ENCODE results near the gene ARHGAP25.
"Not testable (repeated sequence)": the region's sequence is repeated elsewhere in the genome, so short reads cannot be mapped to it uniquely, and the experiment has no call there.

ARHGAP25 gene

DNA sequence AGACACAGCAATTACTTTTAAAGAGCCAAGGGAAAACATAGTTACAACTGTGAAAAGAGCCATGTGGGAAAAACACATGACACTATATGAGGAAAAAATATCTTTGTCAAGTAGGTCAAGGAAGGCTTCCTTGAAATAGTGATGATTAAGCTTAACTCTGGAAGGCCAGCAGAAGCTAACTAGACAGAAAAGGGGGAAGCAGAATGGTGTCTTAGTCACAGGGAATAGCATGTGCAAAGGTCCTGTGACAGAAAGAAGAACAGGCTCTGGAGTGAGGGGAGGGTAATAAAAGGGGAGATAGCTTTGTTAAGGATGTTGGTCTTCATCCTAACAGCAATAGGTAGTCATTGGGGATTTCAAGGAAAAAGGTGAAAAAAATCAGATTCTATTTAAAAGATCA lies 64.0 kb downstream of the ARHGAP25 start:
- H3K4me3 ChIP-seq (ENCODE audit: low read depth, low read length): no peak overlapping the region
- TF ChIP-seq, protein P1, sequence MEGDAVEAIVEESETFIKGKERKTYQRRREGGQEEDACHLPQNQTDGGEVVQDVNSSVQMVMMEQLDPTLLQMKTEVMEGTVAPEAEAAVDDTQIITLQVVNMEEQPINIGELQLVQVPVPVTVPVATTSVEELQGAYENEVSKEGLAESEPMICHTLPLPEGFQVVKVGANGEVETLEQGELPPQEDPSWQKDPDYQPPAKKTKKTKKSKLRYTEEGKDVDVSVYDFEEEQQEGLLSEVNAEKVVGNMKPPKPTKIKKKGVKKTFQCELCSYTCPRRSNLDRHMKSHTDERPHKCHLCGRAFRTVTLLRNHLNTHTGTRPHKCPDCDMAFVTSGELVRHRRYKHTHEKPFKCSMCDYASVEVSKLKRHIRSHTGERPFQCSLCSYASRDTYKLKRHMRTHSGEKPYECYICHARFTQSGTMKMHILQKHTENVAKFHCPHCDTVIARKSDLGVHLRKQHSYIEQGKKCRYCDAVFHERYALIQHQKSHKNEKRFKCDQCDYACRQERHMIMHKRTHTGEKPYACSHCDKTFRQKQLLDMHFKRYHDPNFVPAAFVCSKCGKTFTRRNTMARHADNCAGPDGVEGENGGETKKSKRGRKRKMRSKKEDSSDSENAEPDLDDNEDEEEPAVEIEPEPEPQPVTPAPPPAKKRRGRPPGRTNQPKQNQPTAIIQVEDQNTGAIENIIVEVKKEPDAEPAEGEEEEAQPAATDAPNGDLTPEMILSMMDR (IDR thresholded peaks at IDR 0.05; ENCODE audit: low read depth, low read length): no peak

DNA sequence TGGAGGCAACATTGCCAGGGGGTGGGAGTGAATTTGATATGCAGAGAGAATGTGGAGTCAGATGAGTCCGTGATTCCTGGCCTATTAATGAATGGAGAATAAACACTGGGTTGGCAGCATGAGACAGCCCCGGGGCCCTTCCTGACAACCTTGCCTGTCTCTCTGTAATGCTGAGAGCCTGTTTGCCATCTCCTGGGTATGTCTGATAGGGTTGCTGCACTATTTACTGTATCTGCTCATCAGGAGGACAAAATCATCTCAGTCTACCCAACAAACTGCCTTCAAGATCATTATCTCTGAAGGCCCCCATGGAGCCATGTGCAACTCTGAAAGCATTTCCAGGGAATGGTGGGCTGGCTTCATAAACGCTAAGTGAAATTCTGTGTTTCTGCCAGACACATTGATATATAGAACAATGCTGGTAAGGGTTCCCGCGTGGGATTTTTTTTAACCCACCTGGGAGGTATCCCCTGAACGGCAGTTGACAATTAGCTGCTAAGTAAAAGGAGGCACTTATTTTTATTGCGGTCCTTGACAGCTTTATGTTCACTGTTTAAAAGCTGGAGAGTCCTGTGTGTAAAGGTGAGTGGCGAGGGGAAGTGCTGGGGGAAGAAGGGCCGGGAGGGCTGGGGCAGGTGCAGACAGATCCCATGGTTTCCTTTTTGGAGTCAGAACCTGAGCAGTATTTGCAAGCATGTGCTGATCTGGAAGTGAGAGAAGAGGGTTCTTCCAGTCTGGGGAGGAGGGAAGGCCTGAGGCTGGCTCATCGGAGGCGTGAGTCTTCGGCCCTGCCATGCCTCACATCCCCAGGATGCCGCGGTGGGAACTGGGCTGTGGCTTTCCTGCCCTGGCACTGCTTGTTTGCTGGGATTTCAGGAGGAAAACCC lies 64.8 kb downstream of the ARHGAP25 start:
- TF ChIP-seq, protein P1 (IDR thresholded peaks at IDR 0.05; ENCODE audit: low read depth, low read length): no peak
- no peak overlapping the region for H3K4me3 ChIP-seq (ENCODE audit: low read depth, low read length)

DNA sequence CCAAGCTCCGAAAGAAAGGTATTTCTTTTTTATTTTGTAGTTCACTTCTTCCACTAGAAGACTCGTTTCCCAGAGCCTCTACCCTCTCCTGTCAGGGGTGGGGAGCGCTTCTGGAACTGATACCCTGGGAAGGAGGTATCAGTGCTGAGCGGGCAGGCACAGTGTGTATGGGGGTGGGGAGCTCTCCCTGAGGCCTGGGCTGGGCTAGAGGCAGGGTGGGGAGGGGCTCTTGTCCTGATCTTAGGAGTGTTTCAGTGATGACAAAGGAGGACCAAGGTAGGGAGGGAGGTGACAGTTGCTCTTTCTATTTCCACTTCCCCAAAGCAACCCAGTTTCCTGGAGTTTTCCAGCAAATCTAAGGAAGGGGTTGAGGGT lies 65.4 kb downstream of the ARHGAP25 start:
- TF ChIP-seq, protein P1 (IDR thresholded peaks at IDR 0.05; ENCODE audit: low read depth, low read length): no peak
- H3K4me3 ChIP-seq (ENCODE audit: low read depth, low read length): no peak overlapping the region

DNA sequence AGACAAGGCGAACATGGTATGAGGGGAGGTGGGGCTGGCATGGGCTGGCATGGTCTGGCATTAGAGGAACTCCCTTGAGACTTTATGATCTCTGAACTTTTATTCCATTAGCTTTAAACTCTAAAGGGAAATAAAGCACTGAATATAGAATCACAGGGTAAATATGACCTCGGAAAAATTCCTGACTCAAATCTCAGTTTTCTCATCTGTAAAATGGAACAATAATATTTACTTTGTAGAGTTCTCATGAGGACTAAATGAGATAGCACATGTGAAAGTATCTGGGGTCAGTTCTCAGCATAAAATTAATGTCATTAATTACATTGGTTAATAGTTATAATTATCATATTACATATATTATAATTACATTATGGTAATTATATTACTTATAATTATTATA lies 65.9 kb downstream of the ARHGAP25 start:
- TF ChIP-seq, protein P1 (IDR thresholded peaks at IDR 0.05; ENCODE audit: low read depth, low read length): no peak
- H3K4me3 ChIP-seq (ENCODE audit: low read depth, low read length): no peak overlapping the region

DNA sequence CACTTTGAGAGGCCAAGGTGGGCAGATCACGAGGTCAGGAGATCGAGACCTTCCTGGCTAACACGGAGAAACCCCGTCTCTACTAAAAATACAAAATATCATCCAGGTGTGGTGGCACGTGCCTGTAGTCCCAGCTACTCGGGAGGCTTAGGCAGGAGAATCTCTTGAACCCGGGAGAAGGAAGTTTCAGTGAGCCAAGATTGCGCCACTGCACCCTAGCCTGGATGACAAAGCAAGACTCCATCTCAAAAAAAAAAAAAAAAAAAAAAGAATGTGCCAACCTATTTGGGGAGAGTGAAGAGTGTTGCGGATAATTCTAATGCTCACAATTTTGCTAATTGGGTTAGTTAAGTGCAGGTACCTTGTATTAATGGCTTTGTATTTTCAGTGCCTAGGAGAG lies 67.5 kb downstream of the ARHGAP25 start:
- not testable (repeated sequence) for H3K4me3 ChIP-seq (ENCODE audit: low read depth, low read length)

DNA sequence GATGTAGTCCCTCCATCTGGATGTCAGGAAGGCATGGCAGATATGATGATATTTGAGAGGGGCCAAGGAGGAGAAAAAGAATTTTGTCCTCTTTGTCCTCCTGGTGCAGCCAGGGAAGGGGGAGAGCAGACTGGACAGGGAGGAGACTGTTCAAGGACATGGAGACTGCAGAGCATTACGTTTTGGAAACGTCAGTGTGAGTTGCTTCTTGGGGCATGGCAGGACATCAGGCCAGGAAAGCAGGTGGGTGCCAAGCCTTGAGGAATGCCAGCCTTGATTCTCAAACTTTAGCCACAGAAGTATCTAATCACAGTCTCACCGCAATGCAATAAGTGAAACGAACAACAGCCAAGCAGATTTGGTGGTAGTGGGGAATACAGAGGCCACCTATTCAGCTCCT lies 70.4 kb downstream of the ARHGAP25 start:
- TF ChIP-seq, protein P1 (IDR thresholded peaks at IDR 0.05; ENCODE audit: low read depth, low read length): no peak
- no peak overlapping the region for H3K4me3 ChIP-seq (ENCODE audit: low read depth, low read length)

DNA sequence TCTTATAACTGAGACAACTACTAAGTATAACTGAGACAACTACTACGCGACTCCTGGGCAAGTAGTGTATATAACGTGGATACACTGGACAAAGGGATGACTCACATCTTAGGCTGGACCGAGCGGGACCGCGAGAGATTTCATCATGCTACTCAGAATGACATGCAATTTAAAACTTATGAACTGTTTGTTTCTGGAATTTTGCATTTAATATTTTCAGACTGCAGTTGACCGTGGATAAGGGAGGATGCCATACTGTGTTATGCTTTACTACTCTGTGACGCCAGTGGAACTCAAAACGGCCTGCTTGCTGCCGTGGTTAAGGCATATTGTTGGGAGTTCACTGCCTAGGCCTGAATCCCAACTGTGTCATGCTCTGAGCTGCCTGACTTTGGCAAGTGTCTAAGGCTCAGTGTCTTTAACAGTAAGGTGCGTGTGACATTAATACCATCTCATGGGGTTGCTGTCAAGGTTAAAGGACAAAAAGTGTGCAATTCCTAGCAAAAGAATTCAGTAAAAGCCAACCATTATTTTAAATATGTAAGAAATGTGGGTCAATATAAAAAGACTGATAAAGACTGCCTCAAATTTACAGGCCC lies 72.0 kb downstream of the ARHGAP25 start:
- TF ChIP-seq, protein P1 (IDR thresholded peaks at IDR 0.05; ENCODE audit: low read depth, low read length): no peak

More for the DNA sequence above, 72.0 kb downstream of the ARHGAP25 start:
- no peak overlapping the region for H3K4me3 ChIP-seq (ENCODE audit: low read depth, low read length)
